NCI-H1930 (cell line): Measurements from ENCODE around the gene RGS12.

Source experiments
- DNase-seq, 2 experiments: peaks; one replicate each; lab custom pipeline; 2025; lab: John Stamatoyannopoulos, UW

Gene RGS12

GRCh38 chr4:3311489-3312171, 18.8 kb downstream of the RGS12 start:
- no peak for DNase-seq

- no peak for DNase-seq
These were observed 19.5 kb downstream of the RGS12 start for GRCh38 chr4:3312362-3312761.

- no peak for DNase-seq
These were observed 20.3 kb downstream of the RGS12 start for GRCh38 chr4:3313139-3313538.

- DNase-seq, result no peak
These were observed 20.9 kb downstream of the RGS12 start for GRCh38 chr4:3313556-3314228.

DNA sequence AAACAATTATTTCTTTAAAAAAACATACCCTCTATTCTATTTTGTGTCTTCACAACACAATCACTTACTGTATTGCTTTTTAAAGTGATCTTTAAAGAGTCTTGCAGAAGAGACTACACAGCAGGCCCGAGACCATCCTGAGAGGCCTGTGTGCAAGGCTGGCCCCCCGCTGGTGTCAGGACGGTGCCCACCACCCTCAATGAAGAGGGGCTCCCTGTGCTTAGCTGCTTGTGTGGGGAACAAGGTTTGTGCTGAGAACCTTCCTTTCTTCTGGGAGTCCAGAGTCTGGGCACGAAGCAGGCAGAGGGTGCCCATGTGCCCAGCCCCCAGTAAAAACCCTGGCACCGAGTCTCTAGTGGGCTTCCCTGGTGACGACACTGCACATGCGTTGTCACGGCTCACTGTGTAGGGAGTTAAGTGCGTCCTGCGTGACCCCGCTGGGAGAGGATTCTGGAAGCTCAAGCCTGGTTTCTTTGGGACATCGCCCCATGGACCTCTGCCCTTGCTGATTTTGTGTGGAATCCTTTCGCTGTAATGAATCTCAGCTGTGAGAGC, 22.0 kb downstream of the RGS12 start:
- no peak for DNase-seq

DNA sequence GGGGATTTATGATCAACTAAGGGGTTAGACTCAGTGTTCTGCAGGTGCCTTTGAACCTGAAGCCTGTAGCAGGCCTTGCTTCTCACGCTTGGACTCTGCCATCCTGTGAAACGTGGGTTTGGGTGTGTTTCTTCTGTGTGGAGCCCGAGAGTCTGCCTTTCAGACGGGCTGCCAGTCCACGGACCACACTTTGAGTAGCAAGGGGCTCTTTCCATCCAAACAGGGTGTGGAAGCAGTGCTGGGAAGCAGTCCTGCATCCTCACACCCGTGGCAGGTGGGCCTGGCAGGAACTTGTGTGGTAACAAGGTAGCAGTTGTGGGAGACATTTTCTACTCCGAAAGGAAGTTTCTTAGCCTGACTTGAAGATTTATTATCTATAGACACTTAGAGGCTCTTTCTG, 22.7 kb downstream of the RGS12 start:
- no peak for DNase-seq

- no peak for DNase-seq
These were observed 23.3 kb downstream of the RGS12 start for GRCh38 chr4:3316146-3316545.

DNA sequence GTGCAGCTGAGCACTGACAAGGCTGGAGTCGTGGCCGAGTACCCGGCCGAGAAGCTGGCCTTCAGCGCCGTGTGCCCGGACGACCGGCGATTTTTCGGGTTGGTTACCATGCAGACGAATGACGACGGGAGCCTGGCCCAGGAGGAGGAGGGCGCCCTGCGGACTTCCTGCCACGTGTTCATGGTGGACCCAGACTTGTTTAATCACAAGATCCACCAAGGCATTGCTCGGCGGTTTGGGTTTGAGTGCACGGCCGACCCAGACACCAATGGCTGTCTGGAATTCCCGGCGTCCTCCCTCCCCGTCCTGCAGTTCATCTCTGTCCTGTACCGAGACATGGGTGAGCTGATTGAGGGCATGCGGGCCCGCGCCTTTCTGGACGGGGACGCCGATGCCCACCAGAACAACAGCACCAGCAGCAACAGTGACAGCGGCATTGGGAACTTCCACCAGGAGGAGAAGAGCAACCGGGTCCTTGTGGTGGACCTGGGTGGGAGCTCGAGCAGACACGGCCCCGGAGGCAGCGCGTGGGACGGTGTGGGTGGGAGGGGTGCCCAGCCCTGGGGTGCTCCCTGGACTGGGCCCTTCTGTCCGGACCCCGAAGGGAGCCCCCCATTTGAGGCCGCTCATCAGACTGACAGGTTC, 24.3 kb downstream of the RGS12 start:
- DNase-seq, result no peak

DNA sequence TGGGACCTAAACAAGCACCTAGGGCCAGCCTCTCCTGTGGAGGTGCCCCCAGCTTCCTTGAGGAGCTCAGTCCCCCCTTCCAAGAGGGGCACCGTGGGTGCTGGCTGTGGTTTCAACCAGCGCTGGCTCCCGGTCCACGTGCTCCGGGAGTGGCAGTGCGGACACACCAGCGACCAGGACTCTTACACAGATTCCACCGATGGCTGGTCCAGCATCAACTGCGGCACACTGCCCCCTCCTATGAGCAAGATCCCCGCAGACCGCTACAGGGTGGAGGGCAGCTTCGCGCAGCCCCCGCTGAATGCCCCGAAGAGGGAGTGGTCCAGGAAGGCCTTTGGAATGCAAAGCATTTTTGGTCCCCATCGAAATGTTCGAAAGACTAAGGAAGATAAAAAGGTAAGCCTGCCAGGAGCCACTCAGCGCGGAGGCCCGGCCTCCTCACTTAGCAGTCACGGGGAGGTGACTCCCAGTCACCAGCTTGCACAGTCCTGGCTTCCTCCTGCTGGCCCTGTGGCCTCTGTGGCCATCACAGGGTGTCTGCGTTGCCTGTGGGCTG, 24.9 kb downstream of the RGS12 start:
- DNase-seq, result no peak

- no peak for DNase-seq
These were observed 25.8 kb downstream of the RGS12 start for GRCh38 chr4:3318561-3319021.

DNA sequence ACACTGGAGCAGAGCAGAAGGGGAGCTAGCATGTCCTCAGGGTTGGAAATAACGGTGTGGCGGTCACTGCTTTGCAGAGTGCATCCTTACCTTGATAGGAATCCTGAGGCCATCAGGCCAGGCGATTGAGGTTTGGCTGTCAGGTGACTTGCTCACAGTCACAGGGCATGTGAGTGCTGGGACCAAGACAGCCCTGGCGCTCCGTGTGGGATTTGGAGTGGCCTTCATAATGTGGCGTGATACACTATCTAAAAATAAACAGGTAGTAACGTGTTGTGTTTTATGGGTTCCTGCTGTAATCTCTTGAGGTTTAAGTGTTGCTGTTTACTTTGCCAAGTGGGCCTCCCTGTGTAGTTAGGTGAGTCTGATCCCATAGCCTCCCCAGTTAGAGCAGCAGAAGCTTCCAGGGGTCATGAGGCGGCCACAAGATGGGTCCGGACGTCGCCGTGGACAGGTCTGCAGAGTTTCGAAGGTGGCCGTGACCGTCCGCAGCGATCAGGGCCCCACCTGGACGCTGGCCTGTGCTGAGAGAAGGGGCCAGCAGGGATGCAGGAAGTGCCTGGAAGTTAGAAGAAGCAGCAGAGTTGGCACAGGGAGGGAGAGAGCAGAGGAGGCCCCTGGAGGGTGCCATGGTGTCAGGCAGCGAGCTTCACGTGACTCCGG, 27.7 kb downstream of the RGS12 start:
- no peak for DNase-seq

DNA sequence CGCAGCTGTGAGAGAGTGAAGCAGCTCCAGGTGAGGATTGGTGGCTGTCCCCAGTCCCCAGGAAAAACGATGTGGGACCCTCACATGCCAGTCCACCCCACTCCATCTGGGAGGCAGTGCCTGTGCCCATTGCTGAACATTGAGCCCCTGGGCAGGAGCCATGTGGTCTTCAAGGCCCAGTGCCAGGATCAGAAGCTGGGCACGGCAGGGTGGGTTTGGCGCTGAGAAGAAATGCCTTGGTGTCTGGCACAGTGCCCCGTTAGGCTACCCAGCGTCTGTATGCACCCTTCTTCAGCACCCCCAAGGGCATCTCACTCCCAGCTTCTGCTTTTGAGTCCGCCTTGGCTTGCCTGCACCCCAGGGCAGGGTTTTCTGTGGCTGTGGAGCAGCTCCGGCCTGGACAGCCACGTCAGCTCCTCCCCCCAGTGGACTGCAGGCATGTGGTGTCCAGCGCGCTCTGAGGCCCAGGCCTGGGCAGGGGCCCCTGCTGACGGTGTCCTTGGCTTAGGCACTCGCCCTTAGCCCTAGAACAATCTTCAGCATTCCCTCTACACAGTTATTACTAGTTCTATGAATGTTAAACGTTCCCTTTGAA, 28.6 kb downstream of the RGS12 start:
- DNase-seq, result no peak

DNA sequence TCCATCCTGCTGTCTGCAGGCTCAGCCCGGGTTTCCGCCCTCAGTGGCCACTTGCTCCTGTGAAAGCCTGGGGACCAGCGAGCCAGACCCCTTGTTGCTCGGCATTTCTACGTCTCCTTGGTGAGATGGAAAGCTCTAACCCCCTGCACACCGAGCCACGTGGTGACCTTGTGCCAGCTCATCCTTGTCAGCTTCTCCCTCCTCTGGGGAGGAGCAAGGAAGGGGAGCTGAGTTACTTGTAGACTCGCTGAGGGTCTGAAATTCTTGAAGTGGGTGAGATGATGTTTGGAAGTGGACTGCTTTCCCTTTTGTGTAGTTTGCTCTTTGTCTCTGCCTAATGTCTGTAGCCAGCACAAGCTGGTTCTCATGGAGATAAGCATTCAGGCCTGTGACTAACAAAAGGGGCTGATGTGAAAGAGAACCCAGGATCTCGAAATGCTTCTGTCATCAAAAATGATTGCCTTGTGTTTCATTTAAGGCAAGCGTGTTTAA, 29.3 kb downstream of the RGS12 start:
- no peak for DNase-seq

DNA sequence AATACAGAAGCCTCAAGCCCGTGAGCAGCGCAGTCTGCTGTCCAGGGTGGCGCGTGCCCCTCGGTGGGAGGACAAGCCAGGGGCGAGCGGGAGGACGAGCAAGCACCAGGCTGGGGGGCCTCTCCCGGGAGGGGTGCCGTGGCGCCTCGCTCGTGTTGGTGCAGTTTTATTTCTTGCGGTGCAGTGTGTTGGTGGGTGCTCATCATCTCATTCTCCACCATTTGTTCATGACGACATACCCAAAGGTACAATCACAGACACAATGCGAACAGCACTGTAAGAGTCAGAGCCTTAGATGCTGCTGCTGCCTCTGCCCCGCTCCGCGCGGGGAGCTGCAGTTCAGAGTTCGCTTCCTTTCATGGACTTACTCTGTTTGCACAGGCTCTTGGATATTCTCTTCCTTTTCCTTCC, 30.3 kb downstream of the RGS12 start:
- DNase-seq, result no peak

DNA sequence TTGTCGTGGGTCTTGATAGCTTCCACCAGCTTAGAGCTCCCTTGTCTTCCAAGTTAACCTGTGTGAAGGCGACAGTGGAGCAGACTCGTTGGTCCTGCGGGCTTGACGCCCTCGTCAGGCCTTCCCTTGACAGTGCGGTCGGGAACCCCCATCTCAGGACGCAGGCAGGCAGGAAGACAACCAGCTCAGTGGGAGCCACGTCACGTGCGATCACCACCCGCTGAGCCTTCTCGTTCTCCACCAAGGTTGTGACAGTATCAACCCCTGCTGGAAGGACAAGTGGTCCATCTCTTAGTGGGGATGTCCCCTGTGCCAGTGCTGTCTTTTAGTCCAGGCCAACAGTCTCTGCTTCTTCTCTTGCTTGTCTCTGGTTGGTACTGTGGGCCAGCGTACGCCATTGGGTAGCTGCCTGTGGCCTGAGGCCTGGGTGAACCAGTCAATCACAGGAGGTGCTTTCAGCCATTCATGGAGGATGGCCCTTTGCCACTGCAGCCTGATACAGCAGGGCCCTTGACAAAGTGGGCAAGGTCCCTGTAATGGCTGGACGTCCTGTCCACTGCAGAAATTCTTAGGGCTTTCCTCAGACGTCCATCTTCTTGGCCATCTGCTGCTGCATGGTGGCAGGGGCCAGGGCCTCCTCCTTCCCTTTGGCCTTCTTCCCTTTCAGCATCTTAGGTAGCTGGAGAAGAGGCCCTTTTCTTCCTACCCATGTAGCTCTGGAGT, 31.4 kb downstream of the RGS12 start:
- no peak for DNase-seq

DNA sequence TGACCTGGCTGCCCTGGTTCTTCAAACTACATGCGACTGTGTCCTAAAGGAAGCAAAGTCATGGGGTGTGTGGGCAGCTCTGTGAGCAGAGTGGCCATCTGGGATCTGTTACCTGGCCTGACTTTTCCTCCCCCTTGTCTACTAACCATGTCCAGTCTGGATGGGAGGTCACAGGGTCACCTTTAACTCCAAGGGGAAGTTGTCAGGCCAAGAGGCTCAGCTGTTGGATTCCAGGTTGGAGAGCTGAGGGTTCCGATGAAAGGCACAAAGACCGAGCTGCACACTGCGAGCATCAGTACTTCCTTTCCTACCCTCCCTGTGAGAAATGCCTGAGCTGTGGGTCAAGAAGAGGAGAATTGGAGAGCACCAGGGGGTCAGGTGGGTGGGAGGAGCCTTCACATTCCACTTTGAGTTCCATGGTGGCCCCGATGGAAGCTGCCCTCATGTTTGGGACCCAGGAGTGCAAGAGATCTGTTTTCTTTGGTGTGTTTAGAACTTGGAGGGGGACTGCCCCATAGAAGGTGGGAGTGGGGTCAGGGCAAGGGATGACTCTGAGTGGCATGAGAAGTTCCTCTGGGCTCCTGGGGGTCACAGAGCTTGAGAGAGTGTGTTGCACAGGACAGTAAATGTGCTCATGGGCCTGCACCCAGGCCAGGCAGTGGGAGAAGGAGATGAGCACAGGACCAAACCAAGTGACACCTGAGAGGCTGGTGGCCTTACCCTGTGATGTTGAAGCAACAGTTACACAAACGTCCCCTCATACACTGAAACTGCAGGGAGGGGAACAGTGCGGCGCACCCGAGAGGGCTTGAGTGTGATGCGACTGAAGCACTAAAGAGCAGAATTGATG, 36.2 kb downstream of the RGS12 start:
- no peak for DNase-seq

DNA sequence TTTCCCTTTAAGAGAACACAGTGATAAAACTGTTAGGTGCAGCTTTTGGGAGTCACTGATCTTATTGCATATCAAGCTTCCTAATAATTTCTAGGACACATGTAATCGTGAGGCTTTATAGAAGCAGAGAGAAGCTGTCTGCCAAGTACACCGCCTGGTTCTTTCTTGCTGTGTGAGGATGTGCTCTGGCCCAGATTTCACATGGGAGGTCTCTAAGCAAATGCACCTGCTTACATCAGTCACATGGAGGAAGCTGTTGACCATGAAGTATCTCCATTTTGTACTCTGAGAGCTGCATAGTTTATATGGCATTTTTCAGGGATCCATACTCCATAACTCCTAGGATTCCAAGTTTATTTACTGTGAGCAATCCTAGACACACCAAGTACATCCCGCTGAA, 37.1 kb downstream of the RGS12 start:
- no peak for DNase-seq

GRCh38 chr4:3330707-3331106, 37.9 kb downstream of the RGS12 start:
- DNase-seq, result no peak

DNA sequence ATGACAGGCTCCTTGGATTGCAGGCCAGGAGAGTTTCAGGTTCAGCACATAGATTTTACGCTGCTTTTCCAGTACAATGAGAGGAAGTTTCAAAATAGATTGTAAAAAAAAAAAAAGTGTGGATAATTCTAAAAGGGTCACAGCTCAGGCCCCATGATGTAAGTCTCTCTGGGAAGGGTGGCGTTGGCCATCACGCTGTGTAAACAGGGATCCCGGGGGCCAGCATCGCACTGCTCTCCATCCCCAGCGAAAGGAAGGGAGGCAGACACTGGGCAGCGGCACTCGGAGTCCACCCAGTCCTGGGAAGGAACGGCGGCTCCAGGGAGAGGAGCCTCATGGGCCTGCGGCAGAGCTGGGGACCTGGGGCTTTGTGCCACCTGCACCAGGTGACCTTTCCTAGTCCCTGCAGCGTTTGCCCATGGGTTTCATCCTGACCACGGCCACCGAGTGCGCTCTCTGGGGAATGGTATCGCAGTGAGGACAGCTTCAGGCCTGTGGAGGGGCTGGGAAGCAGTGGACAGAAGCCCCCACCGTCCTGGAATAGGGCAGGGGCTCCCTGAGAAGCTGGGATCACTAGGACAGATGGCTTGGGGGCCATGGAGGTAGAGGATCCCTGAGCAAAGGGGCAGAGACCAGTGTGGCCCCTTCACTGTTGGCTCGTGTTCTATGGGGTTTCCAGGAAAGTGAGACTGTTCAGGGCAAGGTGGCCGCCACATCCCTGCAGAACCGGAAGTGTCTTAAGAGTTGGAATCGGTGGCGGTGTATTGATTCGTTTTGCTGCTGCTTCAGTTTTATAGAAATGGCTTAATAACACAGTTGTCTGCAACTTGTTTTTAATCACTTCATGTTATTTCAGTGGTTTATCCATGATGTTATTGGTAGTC, 38.9 kb downstream of the RGS12 start:
- no peak for DNase-seq
